Aortic smooth muscle cell (primary cell): Measurements from ENCODE around the gene WBP2. TPM values are rescaled to one million over a fixed set of nuclear protein-coding genes. Genes with fewer than 3 reads are reported as not detected.

Experiments
- total RNA-seq: library from RNA; depleted of rRNA; stranded (reverse); fragments of >200 nt; gene quantifications from 2 replicates; pipeline ENCODE4 v1.2.3, GENCODE V29; 2014

The WBP2 gene
- 33.2 and 41.2 TPM in 2 replicates for total RNA-seq

GRCh38 chr17:75855310-75856061 is at the start of gene WBP2:
Gene WBP2 (minus strand): TSS chr17:75855335. CDS start chr17:75855297, 38 bp downstream.

GRCh38 chr17:75896415-75897159 is 41.5 kb upstream of the WBP2 start, which contains the start of gene TRIM65:
Gene TRIM65 (minus strand): TSS chr17:75896951. CDS start chr17:75896937, 14 bp downstream.

GRCh38 chr17:75878174-75878998 is 23.3 kb upstream of the WBP2 start, which contains the start of gene TRIM47:
Gene TRIM47 (minus strand): TSS chr17:75878581. CDS start chr17:75878548, 33 bp downstream.

GRCh38 chr17:75843577-75844529 is 11.3 kb downstream of the WBP2 start, which contains the start of gene UNC13D:
Gene UNC13D (minus strand): TSS chr17:75844404. CDS start chr17:75844337, 67 bp downstream.

Other genes with a start within 250 kb of the WBP2 start
- gene SMIM5, start 221.9 kb downstream of the WBP2 start, total RNA-seq: 0.12 TPM in 1 of 2 replicates, not detected in the other
- 14.3 and 15.6 TPM in 2 replicates for gene RECQL5, start 188.2 kb downstream of the WBP2 start, total RNA-seq
- 51.7 and 62.6 TPM in 2 replicates for gene SAP30BP, start 188.0 kb downstream of the WBP2 start, total RNA-seq
- 0.37 and 0.40 TPM in 2 replicates for gene ITGB4, start 133.9 kb downstream of the WBP2 start, total RNA-seq
- gene GALK1, start 90.1 kb downstream of the WBP2 start, total RNA-seq: 44.9 and 46.5 TPM in 2 replicates
- gene UNK, start 70.5 kb downstream of the WBP2 start, total RNA-seq: 12.7 and 19.5 TPM in 2 replicates
- 1.5 TPM in 2 replicates for gene UNC13D, start 10.9 kb downstream of the WBP2 start, total RNA-seq
- 10.0 and 21.8 TPM in 2 replicates for gene TRIM47, start 23.2 kb upstream of the WBP2 start, total RNA-seq
- gene TRIM65, start 41.6 kb upstream of the WBP2 start, total RNA-seq: 8.5 and 10.8 TPM in 2 replicates
- gene MRPL38, start 49.5 kb upstream of the WBP2 start, total RNA-seq: 20.4 and 24.0 TPM in 2 replicates
- gene FBF1, start 85.7 kb upstream of the WBP2 start, total RNA-seq: 10.8 and 13.3 TPM in 2 replicates
- 63.0 and 69.9 TPM in 2 replicates for gene ACOX1, start 123.8 kb upstream of the WBP2 start, total RNA-seq
- gene TEN1, start 123.9 kb upstream of the WBP2 start, total RNA-seq: 17.3 and 18.3 TPM in 2 replicates
- gene CDK3, start 145.5 kb upstream of the WBP2 start, total RNA-seq: 0.92 and 0.99 TPM in 2 replicates
- gene EVPL, start 172.0 kb upstream of the WBP2 start, total RNA-seq: not detected in 2 replicates
- 29.2 and 38.6 TPM in 2 replicates for gene SRP68, start 217.2 kb upstream of the WBP2 start, total RNA-seq
- not detected in 2 replicates for gene GALR2, start 219.4 kb upstream of the WBP2 start, total RNA-seq
- not detected in 2 replicates for gene ZACN, start 223.8 kb upstream of the WBP2 start, total RNA-seq
- gene EXOC7, start 248.5 kb upstream of the WBP2 start, total RNA-seq: 98.9 and 104 TPM in 2 replicates